AG10803 (cell line): Measurements from ENCODE around the gene NCR1.
"Not testable (repeated sequence)": the region's sequence is repeated elsewhere in the genome, so short reads cannot be mapped to it uniquely, and the experiment has no call there.

Experiments used
- DNase-seq: peaks from one replicate; pipeline ENCODE4 v3.0.0; 2010; ENCODE audit warnings: low read depth
- H3K4me3 ChIP-seq: 2 replicates; pipeline ENCODE4 v1.5.1; 2011; ENCODE audit warnings: mild to moderate bottlenecking, low read length, control low read depth
- CTCF ChIP-seq: conservative IDR thresholded peaks from 2 replicates; pipeline ENCODE4 v1.5.1; 2011; ENCODE audit warnings: mild to moderate bottlenecking, low read length, control low read depth, inconsistent platforms

Gene NCR1

GRCh38 chr19:54905803-54906511, at the start of gene NCR1:
Gene NCR1, plus strand, starts transcription at chr19:54906148. Its CDS starts 40 bp downstream, at chr19:54906188.
- DNase-seq = no peak
- no peak within 1 kb of the TSS for H3K4me3 ChIP-seq
- TF ChIP-seq CTCF = no peak

- not testable (repeated sequence) for DNase-seq
These were observed 47.5 kb upstream of the NCR1 start for GRCh38 chr19:54858476-54858875.

GRCh38 chr19:54859421-54859820, 46.5 kb upstream of the NCR1 start:
- not testable (repeated sequence) for DNase-seq, H3K4me3 ChIP-seq

More at GRCh38 chr19:54858476-54858875, 47.5 kb upstream of the NCR1 start:
- H3K4me3 ChIP-seq = not testable (repeated sequence)

GRCh38 chr19:54863459-54863858, 42.5 kb upstream of the NCR1 start:
- DNase-seq, H3K4me3 ChIP-seq: not testable (repeated sequence)

GRCh38 chr19:54871696-54872095, 34.3 kb upstream of the NCR1 start:
- no peak for DNase-seq
- no peak for TF ChIP-seq CTCF
- H3K4me3 ChIP-seq = no peak overlapping the region

GRCh38 chr19:54873990-54874389, 32.0 kb upstream of the NCR1 start, which contains the start of gene FCAR:
Gene FCAR, plus strand, starts transcription at chr19:54874235. Its CDS starts 55 bp downstream, at chr19:54874290.
- H3K4me3 ChIP-seq = no peak within 1 kb of the TSS
- DNase-seq = no peak
- TF ChIP-seq CTCF = no peak

- no peak for TF ChIP-seq CTCF
- H3K4me3 ChIP-seq = no peak overlapping the region
- DNase-seq = no peak
These were observed 30.4 kb upstream of the NCR1 start for GRCh38 chr19:54875506-54875905.

GRCh38 chr19:54877471-54877870, 28.5 kb upstream of the NCR1 start:
- TF ChIP-seq CTCF = no peak
- no peak for DNase-seq
- H3K4me3 ChIP-seq = no peak overlapping the region

- no peak for DNase-seq
- TF ChIP-seq CTCF = no peak
- no peak overlapping the region for H3K4me3 ChIP-seq
These were observed 24.1 kb upstream of the NCR1 start for GRCh38 chr19:54881884-54882283.
